Esophagus squamous epithelium (tissue), 4 donors: ENCODE data around the gene NAA15.

Source experiments
- CTCF ChIP-seq, 6 experiments: fragments of 450-650 bp in 4 of 6; fragments of 200-600 bp in 2 of 6; sonication (generic) in 2 of 6; IDR thresholded peaks; one replicate each; pipeline ENCODE4 v1.5.1; 2016 to 2019; ENCODE audit warnings: antibody characterized with exemption in 6 of 6, mild to moderate bottlenecking in 4 of 6, moderate library complexity in 4 of 6
- POLR2A ChIP-seq, 4 donors: fragments of 450-650 bp; IDR thresholded peaks; one replicate each; pipeline ENCODE4 v1.6.1; 2017; ENCODE audit warnings: antibody characterized with exemption in 4 of 4, mild to moderate bottlenecking in 4 of 4, moderate library complexity in 3 of 4

DNA sequence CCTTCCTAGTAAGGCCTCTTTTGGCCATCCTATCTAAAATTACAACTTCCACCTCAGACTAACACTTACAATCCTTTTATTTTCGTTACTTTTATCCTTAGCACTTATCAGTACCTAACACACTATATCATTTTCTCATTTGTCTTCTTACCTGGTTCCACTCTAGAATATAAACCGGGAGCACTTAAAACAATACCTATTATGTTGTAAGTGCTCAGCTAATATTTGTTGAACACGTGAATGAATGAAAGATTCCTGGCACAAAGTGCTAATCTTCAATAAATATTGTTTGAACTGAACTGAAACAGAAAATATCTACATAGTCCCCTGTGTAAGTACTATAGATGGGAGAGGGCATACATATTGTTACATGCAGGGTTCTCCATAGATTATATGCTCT is 35.7 kb upstream of the NAA15 start:
- no peak for TF ChIP-seq CTCF (IDR thresholded peaks at IDR 0.05)
- TF ChIP-seq POLR2A (IDR thresholded peaks at IDR 0.05): no peak
